AG09319 (cell line): ENCODE data around the gene HSBP1L1.

Source experiments
- DNase-seq: peaks from one replicate; pipeline ENCODE4 v3.0.0-alpha.2; 2010; ENCODE audit warnings: low read depth; ENCODE audit errors: extremely low read depth
- CTCF ChIP-seq: IDR thresholded peaks from 2 replicates; pipeline ENCODE4 v1.5.1; 2011; ENCODE audit warnings: low read depth, mild to moderate bottlenecking, inconsistent platforms, low read length, moderate library complexity

Gene HSBP1L1

GRCh38 chr18:79960921-79961526, 3.4 kb upstream of the HSBP1L1 start:
- no peak for TF ChIP-seq CTCF
- no peak for DNase-seq

- TF ChIP-seq CTCF: no peak
- no peak for DNase-seq
Measured at GRCh38 chr18:79961527-79962291, 2.7 kb upstream of the HSBP1L1 start.

DNA sequence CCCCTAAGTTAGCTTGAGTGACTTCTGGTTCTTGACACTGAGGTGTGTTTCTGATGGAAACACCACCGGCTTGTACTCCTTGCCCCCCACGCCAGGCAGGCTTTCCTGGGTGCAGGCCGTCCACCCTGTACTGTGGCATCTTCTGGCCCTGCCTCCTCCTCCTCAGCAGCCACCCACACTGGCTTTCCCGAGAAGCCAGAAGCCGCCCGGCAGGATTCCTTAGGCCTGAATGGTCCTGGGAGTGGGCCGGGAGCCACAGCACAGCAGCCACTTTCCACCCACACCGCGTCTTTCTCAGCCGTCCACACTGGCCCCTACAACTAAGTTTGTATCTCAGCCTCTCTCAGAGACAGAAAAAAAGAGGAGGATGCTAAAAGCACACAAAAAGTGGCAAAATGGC, 2.1 kb upstream of the HSBP1L1 start:
- DNase-seq: no peak

DNA sequence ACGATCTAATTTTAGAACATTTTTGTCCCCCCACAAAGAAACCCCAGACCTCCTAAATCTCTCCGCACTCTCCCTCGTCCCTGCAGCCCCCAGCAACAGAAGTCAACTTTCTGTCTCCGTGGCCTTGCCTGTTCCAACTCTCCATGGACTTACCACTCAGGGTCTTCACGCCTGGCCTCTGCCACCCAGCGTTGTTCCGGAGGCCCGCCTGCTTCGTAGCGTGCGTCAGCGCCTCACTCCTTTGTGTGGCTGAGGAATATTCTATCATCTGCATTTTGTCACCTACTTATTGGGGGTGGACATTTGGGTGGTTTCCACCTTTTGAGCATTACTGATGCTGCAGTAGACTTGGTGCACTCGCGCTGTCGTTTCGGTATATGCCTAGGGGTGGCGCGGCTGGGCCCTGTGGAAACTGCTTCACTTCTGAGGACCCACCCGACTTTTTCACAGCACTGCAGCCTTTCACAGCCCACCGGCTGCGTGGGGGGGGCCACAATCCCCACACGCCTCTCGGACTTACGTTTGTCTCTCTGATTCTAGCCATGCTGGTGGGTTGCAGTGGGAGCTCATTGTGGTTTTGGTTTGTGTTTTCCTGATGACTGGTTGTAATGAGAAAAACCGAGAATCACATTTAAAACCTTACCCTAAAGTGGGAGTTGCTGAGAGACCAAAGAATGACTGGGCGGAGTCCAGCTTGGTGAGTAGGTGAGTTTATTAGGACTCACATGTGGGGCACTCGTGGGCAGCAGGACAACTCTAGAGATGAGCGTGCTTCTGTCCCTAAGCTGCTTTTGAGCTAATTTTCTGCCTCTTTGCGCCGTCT, 1.4 kb upstream of the HSBP1L1 start:
- no peak for TF ChIP-seq CTCF
- no peak for DNase-seq

More for the DNA sequence above, 2.1 kb upstream of the HSBP1L1 start:
- TF ChIP-seq CTCF: no peak

- TF ChIP-seq CTCF: no peak
- no peak for DNase-seq
Measured at GRCh38 chr18:79963658-79964329, 649 bp upstream of the HSBP1L1 start.

DNA sequence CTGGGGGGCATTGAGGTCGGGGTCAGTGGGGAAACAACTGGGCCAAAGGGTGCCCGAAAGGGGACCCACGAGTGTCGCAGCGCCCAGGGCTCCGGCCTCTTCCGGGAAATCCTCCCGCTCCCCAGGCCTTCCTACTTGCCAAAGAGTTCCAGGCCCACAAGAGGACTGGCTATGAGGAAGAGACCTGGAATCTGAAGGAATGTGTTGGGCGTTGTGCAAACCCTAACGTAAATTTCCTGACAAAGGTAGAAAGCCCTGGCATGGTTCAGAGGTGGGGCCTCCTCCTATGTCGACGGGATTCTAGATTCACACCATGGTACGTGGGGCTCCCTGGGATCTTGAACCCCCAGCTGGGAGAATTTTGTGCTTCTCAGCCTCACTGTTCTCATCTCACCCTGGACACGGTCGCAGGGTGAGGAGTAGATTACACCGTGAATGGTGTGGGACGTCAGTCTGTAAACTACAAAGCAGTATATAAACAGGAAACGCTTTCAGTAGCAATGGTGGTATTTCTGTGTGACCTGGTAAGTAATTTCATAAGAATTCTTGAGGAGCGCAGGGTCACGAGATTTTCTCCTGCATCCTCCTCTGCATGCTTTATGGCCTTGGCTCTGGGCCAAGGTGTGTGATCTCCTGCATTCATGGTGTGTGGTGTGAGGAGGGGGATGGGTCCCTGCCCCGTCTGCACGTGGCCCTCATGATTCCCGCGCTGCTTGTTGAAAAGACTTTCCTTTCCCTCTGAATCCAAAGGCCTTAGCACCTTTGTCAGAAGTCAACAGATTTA, 868 bp downstream of the HSBP1L1 start:
- TF ChIP-seq CTCF: no peak
- DNase-seq: no peak
